ENCODE results near the gene SLC18A3.

The SLC18A3 gene

GRCh38 chr10:49653273-49653929 lies 43.3 kb downstream of the SLC18A3 start:
- DNase-seq: no peak

- no peak for DNase-seq
These were observed 44.1 kb downstream of the SLC18A3 start for GRCh38 chr10:49654036-49654693.

- DNase-seq: no peak
These were observed 45.0 kb downstream of the SLC18A3 start for GRCh38 chr10:49655099-49655498.

- no peak for DNase-seq
These were observed 46.9 kb downstream of the SLC18A3 start for GRCh38 chr10:49656845-49657493.

GRCh38 chr10:49657606-49658005 lies 47.5 kb downstream of the SLC18A3 start:
- no peak for DNase-seq

- DNase-seq: no peak
These were observed 51.2 kb downstream of the SLC18A3 start for GRCh38 chr10:49661140-49661856.

All from bone marrow (tissue), 2 donors.